ENCODE measurements around the gene ALDH3B2.
"Not testable (repeated sequence)": the region's sequence is repeated elsewhere in the genome, so short reads cannot be mapped to it uniquely, and the experiment has no call there.

The ALDH3B2 gene

GRCh38 chr11:67627812-67628624 lies 46.4 kb downstream of the ALDH3B2 start:
- TF ChIP-seq ZNF274 (IDR thresholded peaks at IDR 0.05; ENCODE audit: low read depth, low read length), result no peak
- H3K4me3 ChIP-seq (ENCODE audit: low read length), result no peak overlapping the region

- no peak for TF ChIP-seq ZNF274 (IDR thresholded peaks at IDR 0.05; ENCODE audit: low read depth, low read length)
- H3K4me3 ChIP-seq (ENCODE audit: low read length), result no peak overlapping the region
Measured at GRCh38 chr11:67627441-67627811, 47.0 kb downstream of the ALDH3B2 start.

- no peak overlapping the region for H3K4me3 ChIP-seq (ENCODE audit: low read length)
- TF ChIP-seq ZNF274 (IDR thresholded peaks at IDR 0.05; ENCODE audit: low read depth, low read length), result no peak
Measured at GRCh38 chr11:67626970-67627369, 47.5 kb downstream of the ALDH3B2 start.

GRCh38 chr11:67626131-67626833 lies 48.1 kb downstream of the ALDH3B2 start:
- H3K4me3 ChIP-seq (ENCODE audit: low read length), result not testable (repeated sequence)

- not testable (repeated sequence) for H3K4me3 ChIP-seq (ENCODE audit: low read length)
Measured at GRCh38 chr11:67623795-67624194, 50.6 kb downstream of the ALDH3B2 start.

GRCh38 chr11:67622905-67623304 lies 51.5 kb downstream of the ALDH3B2 start:
- not testable (repeated sequence) for H3K4me3 ChIP-seq (ENCODE audit: low read length)

GRCh38 chr11:67621928-67622327 lies 52.5 kb downstream of the ALDH3B2 start:
- not testable (repeated sequence) for H3K4me3 ChIP-seq (ENCODE audit: low read length)

GRCh38 chr11:67620621-67621020 lies 53.8 kb downstream of the ALDH3B2 start:
- not testable (repeated sequence) for H3K4me3 ChIP-seq (ENCODE audit: low read length)

- H3K4me3 ChIP-seq (ENCODE audit: low read length), result not testable (repeated sequence)
Measured at GRCh38 chr11:67619683-67620618, 54.5 kb downstream of the ALDH3B2 start.

- not testable (repeated sequence) for H3K4me3 ChIP-seq (ENCODE audit: low read length)
Measured at GRCh38 chr11:67618901-67619659, 55.3 kb downstream of the ALDH3B2 start.

GRCh38 chr11:67617243-67617953 lies 57.0 kb downstream of the ALDH3B2 start:
- no peak overlapping the region for H3K4me3 ChIP-seq (ENCODE audit: low read length)
- TF ChIP-seq ZNF274 (IDR thresholded peaks at IDR 0.05; ENCODE audit: low read depth, low read length), result no peak

GRCh38 chr11:67616431-67617242 lies 57.8 kb downstream of the ALDH3B2 start:
- TF ChIP-seq ZNF274 (IDR thresholded peaks at IDR 0.05; ENCODE audit: low read depth, low read length), result no peak
- H3K4me3 ChIP-seq (ENCODE audit: low read length), result no peak overlapping the region

Measured in GM08714 (cell line).